ENCODE data around the gene RNF150.

- TF ChIP-seq CTCF (conservative IDR thresholded peaks at IDR 0.05; ENCODE audit: low read depth, low read length) (no peak), POLR2A (IDR thresholded peaks at IDR 0.05; ENCODE audit: low read depth, low read length) (no peak), MAZ (IDR thresholded peaks at IDR 0.05; ENCODE audit: borderline replicate concordance, low read depth, low read length) (no peak), SMC3 (IDR thresholded peaks at IDR 0.05; ENCODE audit: low read depth, low read length) (no peak), RCOR1 (IDR thresholded peaks at IDR 0.05; ENCODE audit: insufficient replicate concordance, low read length) (no peak), RFX5 (IDR thresholded peaks at IDR 0.05; ENCODE audit: low read depth, low read length) (no peak), USF2 (IDR thresholded peaks at IDR 0.05; ENCODE audit: low read depth, low read length) (no peak), CEBPB (IDR thresholded peaks at IDR 0.05; ENCODE audit: low read depth, low read length) (no peak), RAD21 (IDR thresholded peaks at IDR 0.05; ENCODE audit: low read length) (no peak), BHLHE40 (IDR thresholded peaks at IDR 0.05; ENCODE audit: low read depth, low read length) (no peak), CHD1 (IDR thresholded peaks at IDR 0.05; ENCODE audit: low read depth, low read length) (no peak), MXI1 (IDR thresholded peaks at IDR 0.05; ENCODE audit: borderline replicate concordance, low read depth, low read length) (no peak), MAFK (IDR thresholded peaks at IDR 0.05; ENCODE audit: low read depth, low read length) (no peak)
Measured at GRCh38 chr4:141174457-141174856, 41.2 kb upstream of the RNF150 start.
